Peyer's patch (tissue), 4 donors: ENCODE data around the gene TEKT5.

ENCODE experiments used
- POLR2A ChIP-seq, 2 donors: fragments of 450-650 bp; IDR thresholded peaks; one replicate each; pipeline ENCODE4 v1.5.1; 2017; ENCODE audit warnings: antibody characterized with exemption in 2 of 2, mild to moderate bottlenecking in 2 of 2, moderate library complexity in 2 of 2
- TF ChIP-seq, protein P1 (sequence below), 6 experiments: fragments of 450-650 bp in 4 of 6; fragments of 200-600 bp in 2 of 6; sonication (generic) in 1 of 6; IDR thresholded peaks; one replicate each; pipeline ENCODE4 v1.5.1; 2017 to 2019; ENCODE audit warnings: antibody characterized with exemption in 6 of 6, mild to moderate bottlenecking in 3 of 6, moderate library complexity in 1 of 6

GRCh38 chr16:10678655-10679054, 16.1 kb downstream of the TEKT5 start:
- TF ChIP-seq, protein P1, sequence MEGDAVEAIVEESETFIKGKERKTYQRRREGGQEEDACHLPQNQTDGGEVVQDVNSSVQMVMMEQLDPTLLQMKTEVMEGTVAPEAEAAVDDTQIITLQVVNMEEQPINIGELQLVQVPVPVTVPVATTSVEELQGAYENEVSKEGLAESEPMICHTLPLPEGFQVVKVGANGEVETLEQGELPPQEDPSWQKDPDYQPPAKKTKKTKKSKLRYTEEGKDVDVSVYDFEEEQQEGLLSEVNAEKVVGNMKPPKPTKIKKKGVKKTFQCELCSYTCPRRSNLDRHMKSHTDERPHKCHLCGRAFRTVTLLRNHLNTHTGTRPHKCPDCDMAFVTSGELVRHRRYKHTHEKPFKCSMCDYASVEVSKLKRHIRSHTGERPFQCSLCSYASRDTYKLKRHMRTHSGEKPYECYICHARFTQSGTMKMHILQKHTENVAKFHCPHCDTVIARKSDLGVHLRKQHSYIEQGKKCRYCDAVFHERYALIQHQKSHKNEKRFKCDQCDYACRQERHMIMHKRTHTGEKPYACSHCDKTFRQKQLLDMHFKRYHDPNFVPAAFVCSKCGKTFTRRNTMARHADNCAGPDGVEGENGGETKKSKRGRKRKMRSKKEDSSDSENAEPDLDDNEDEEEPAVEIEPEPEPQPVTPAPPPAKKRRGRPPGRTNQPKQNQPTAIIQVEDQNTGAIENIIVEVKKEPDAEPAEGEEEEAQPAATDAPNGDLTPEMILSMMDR (IDR thresholded peaks at IDR 0.05) = no peak
- no peak for TF ChIP-seq POLR2A (IDR thresholded peaks at IDR 0.05)
